Fibroblast of villous mesenchyme (primary cell): ENCODE data around the gene FOXF1. TPM values are rescaled to one million over a fixed set of nuclear protein-coding genes. Genes with fewer than 3 reads are reported as not detected.

ENCODE experiments used
- DNase-seq: peaks from one replicate; pipeline ENCODE4 v3.0.0-alpha.2; 2010; ENCODE audit warnings: low read depth
- H3K4me3 ChIP-seq: 2 replicates; pipeline ENCODE4 v1.5.1; 2011; ENCODE audit warnings: low read depth, mild to moderate bottlenecking, low read length
- total RNA-seq: library from RNA; depleted of rRNA; stranded (reverse); fragments of >200 nt; gene quantifications from 2 replicates; pipeline ENCODE4 v1.2.3, GENCODE V29; 2012
- TF ChIP-seq, protein P1 (sequence below): IDR thresholded peaks from 2 replicates; pipeline ENCODE4 v1.5.1; 2012; ENCODE audit warnings: low read depth, mild to moderate bottlenecking, low read length; ENCODE audit not compliant: insufficient read depth

The FOXF1 gene
- total RNA-seq, 1 donor: 5.2 TPM

DNA sequence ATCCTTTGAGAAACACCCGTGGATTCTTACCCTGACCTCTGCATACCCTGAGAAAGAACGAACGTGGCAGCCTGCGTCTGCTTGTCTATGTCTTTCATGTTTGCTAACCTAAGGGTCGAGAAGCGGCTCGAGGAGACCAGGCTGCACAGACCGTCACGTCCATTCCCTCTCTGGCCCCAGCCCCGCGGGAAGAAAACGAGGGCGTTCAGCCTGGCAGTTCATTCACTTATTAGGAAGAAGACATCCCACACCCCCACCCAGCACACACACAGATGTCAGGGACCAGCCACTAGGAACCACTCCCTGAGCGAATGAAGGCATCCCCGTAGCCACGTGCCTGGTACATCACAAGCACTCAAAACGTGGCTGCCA is 45.4 kb downstream of the FOXF1 start:
- H3K4me3 ChIP-seq: peak overlapping the region; percentile 97
- DNase-seq: no peak
- TF ChIP-seq, protein P1, sequence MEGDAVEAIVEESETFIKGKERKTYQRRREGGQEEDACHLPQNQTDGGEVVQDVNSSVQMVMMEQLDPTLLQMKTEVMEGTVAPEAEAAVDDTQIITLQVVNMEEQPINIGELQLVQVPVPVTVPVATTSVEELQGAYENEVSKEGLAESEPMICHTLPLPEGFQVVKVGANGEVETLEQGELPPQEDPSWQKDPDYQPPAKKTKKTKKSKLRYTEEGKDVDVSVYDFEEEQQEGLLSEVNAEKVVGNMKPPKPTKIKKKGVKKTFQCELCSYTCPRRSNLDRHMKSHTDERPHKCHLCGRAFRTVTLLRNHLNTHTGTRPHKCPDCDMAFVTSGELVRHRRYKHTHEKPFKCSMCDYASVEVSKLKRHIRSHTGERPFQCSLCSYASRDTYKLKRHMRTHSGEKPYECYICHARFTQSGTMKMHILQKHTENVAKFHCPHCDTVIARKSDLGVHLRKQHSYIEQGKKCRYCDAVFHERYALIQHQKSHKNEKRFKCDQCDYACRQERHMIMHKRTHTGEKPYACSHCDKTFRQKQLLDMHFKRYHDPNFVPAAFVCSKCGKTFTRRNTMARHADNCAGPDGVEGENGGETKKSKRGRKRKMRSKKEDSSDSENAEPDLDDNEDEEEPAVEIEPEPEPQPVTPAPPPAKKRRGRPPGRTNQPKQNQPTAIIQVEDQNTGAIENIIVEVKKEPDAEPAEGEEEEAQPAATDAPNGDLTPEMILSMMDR: no peak

DNA sequence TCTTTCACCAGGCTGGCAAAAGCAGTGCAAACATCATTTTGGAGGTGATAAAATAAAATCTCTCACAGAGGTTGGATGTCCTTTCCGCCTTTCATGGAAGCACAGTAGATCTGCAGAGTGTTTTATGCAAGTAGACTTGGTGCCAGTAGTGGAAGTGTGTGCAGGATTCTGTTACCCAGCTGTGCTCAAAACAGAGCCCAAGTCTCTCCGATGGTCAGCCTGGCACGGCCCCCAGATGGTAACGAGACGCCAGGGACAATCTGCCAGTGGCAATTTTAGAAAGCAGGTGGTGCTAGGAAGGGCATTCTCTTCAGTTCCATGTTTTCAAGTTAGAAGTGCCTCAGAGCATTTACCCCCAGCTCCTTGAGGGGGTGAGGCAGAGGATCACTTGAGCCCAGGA is 46.2 kb downstream of the FOXF1 start:
- H3K4me3 ChIP-seq: no peak overlapping the region
- TF ChIP-seq, protein P1: no peak
- no peak for DNase-seq

GRCh38 chr16:86557587-86557986 is 47.3 kb downstream of the FOXF1 start:
- DNase-seq: no peak
- TF ChIP-seq, protein P1: no peak

DNA sequence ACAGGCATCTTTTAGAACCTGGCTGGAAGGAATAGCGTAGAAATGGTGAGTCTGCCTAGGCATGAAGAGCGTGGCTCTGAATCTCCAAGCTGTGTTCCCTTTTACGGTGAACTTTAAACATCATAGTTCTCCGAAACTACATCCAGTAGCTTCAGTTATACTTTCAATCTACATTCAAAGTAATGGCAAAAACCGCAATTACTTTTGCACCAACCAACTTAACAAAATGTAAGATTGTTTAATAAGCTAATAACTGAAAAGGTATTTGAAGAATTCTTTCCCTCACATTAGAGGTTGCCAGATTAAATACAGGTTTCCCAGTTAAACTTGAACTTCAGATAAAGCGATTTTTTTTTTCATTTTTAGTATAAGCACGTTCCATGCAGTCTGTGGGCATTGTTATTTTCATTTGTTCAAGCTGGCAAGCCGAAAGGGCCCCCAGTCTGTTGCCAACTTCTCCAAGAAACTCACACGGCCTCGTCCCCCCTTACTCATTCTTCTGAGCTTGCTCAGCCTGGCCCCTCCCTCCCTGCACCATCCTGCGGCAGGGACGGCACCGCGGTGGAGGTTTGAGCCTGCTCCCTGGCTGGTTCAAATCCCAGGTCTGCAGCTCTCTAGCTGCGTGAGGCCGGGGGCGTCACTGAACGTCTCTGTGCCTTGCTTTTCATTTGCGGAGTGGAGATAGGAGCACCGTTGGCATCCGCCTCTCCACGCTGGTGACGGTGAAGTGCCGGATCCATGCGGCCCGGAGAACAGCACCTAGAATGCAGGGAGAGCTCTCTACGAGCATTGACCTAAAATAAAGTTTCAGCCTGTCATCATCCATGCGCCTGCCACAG is 48.2 kb downstream of the FOXF1 start:
- TF ChIP-seq, protein P1: no peak
- no peak overlapping the region for H3K4me3 ChIP-seq
- DNase-seq: no peak

More at GRCh38 chr16:86557587-86557986, 47.3 kb downstream of the FOXF1 start:
- no peak overlapping the region for H3K4me3 ChIP-seq

DNA sequence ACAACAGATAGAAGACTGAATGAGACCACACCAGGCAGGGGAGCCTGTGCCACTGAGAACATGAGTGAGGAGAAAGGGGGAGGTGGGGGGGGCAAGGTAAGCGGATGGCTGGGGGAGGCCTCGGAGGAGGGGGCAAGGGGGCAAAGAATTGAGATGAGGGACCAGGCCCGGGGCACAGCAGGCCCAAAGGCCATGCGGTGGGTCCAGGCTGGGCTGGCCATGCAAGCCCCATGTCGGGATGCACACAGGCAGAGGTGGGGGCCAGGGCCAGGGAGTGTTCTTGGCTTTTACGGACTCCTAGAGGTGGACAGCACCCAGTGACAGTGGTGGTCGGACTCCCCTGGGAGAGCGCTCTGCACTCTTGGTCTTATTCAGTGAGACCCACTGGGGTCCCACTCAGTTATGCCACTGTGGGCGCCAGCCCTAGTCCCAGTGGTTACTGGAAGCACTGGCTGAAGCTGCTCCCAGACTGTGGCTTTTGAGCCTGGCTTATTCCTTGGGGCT is 49.5 kb downstream of the FOXF1 start:
- no peak for DNase-seq
- H3K4me3 ChIP-seq: no peak overlapping the region
- TF ChIP-seq, protein P1: no peak

DNA sequence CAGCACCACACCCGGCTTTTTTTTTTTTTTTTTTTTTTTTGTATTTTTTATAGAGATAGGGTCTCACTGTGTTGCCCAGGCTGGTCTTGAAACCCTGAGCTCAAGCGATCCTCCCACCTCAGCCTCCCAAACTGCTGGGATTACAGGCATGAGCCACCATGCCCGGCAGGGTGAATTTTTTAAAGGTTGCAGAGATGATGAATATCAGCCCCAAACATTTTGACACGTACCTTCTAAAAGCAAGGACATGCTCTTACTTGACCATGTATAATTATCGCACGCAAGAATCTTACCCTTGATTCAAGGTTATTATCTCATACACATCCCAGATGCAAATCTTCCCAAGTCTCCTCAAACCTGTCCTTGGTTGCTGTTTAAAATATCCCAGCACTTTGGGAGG is 52.0 kb downstream of the FOXF1 start:
- no peak overlapping the region for H3K4me3 ChIP-seq
- no peak for DNase-seq
- TF ChIP-seq, protein P1: no peak
